Measurements from ENCODE around the gene GNB5.

GNB5 gene

GRCh38 chr15:52132066-52132465, 59.1 kb downstream of the GNB5 start:
- Histone ChIP-seq H3K4me3 (ENCODE audit: low read length) (no peak overlapping the region), H3K27me3 (ENCODE audit: control insufficient read depth, insufficient read depth, low read length) (no peaks in the 10 kb centered on the region), H3K36me3 (ENCODE audit: control insufficient read depth, insufficient read depth, low read length) (no peaks in the 10 kb centered on the region), H3K9ac (ENCODE audit: low read length) (no peak overlapping the region), H3K4me1 (ENCODE audit: control insufficient read depth, insufficient read depth, low read length) (peaks cover 3% of the 10 kb centered on the region), H3K9me3 (ENCODE audit: control insufficient read depth, low read length) (no peaks in the 10 kb centered on the region)

GRCh38 chr15:52128568-52128967, 62.6 kb downstream of the GNB5 start:
- H3K9ac ChIP-seq (ENCODE audit: low read length): no peak overlapping the region
- no peaks in the 10 kb centered on the region for H3K36me3 ChIP-seq (ENCODE audit: control insufficient read depth, insufficient read depth, low read length)
- H3K4me1 ChIP-seq (ENCODE audit: control insufficient read depth, insufficient read depth, low read length): no peaks in the 10 kb centered on the region
- no peaks in the 10 kb centered on the region for H3K9me3 ChIP-seq (ENCODE audit: control insufficient read depth, low read length)
- no peak overlapping the region for H3K4me3 ChIP-seq (ENCODE audit: low read length)
- H3K27me3 ChIP-seq (ENCODE audit: control insufficient read depth, insufficient read depth, low read length): no peaks in the 10 kb centered on the region

GRCh38 chr15:52124270-52124880, 66.8 kb downstream of the GNB5 start:
- Histone ChIP-seq H3K4me1 (ENCODE audit: control insufficient read depth, insufficient read depth, low read length) (no peaks in the 10 kb centered on the region), H3K9ac (ENCODE audit: low read length) (no peak overlapping the region), H3K36me3 (ENCODE audit: control insufficient read depth, insufficient read depth, low read length) (no peaks in the 10 kb centered on the region), H3K27me3 (ENCODE audit: control insufficient read depth, insufficient read depth, low read length) (no peaks in the 10 kb centered on the region), H3K4me3 (ENCODE audit: low read length) (no peak overlapping the region), H3K9me3 (ENCODE audit: control insufficient read depth, low read length) (no peaks in the 10 kb centered on the region)

- H3K4me3 ChIP-seq (ENCODE audit: low read length): no peak overlapping the region
- H3K36me3 ChIP-seq (ENCODE audit: control insufficient read depth, insufficient read depth, low read length): no peaks in the 10 kb centered on the region
- H3K9me3 ChIP-seq (ENCODE audit: control insufficient read depth, low read length): no peaks in the 10 kb centered on the region
- H3K27me3 ChIP-seq (ENCODE audit: control insufficient read depth, insufficient read depth, low read length): no peaks in the 10 kb centered on the region
- no peak overlapping the region for H3K9ac ChIP-seq (ENCODE audit: low read length)
- H3K4me1 ChIP-seq (ENCODE audit: control insufficient read depth, insufficient read depth, low read length): no peaks in the 10 kb centered on the region
Observed at GRCh38 chr15:52121896-52122295, 69.3 kb downstream of the GNB5 start.

GRCh38 chr15:52121006-52121405, 70.2 kb downstream of the GNB5 start:
- Histone ChIP-seq H3K9me3 (ENCODE audit: control insufficient read depth, low read length) (no peaks in the 10 kb centered on the region), H3K4me3 (ENCODE audit: low read length) (no peak overlapping the region), H3K36me3 (ENCODE audit: control insufficient read depth, insufficient read depth, low read length) (no peaks in the 10 kb centered on the region), H3K27me3 (ENCODE audit: control insufficient read depth, insufficient read depth, low read length) (no peaks in the 10 kb centered on the region), H3K4me1 (ENCODE audit: control insufficient read depth, insufficient read depth, low read length) (peaks cover 7% of the 10 kb centered on the region), H3K9ac (ENCODE audit: low read length) (no peak overlapping the region)

- no peak overlapping the region for H3K4me3 ChIP-seq (ENCODE audit: low read length)
- no peaks in the 10 kb centered on the region for H3K9me3 ChIP-seq (ENCODE audit: control insufficient read depth, low read length)
- H3K36me3 ChIP-seq (ENCODE audit: control insufficient read depth, insufficient read depth, low read length): no peaks in the 10 kb centered on the region
- no peak overlapping the region for H3K9ac ChIP-seq (ENCODE audit: low read length)
- peaks cover 12% of the 10 kb centered on the region for H3K4me1 ChIP-seq (ENCODE audit: control insufficient read depth, insufficient read depth, low read length)
- no peaks in the 10 kb centered on the region for H3K27me3 ChIP-seq (ENCODE audit: control insufficient read depth, insufficient read depth, low read length)
Observed at GRCh38 chr15:52120488-52120887, 70.7 kb downstream of the GNB5 start.

GRCh38 chr15:52118969-52119749, 72.0 kb downstream of the GNB5 start:
- Histone ChIP-seq H3K36me3 (ENCODE audit: control insufficient read depth, insufficient read depth, low read length) (no peaks in the 10 kb centered on the region), H3K4me1 (ENCODE audit: control insufficient read depth, insufficient read depth, low read length) (peaks cover 12% of the 10 kb centered on the region), H3K9ac (ENCODE audit: low read length) (no peak overlapping the region), H3K27me3 (ENCODE audit: control insufficient read depth, insufficient read depth, low read length) (no peaks in the 10 kb centered on the region), H3K4me3 (ENCODE audit: low read length) (no peak overlapping the region), H3K9me3 (ENCODE audit: control insufficient read depth, low read length) (no peaks in the 10 kb centered on the region)

GRCh38 chr15:52117549-52117948, 73.6 kb downstream of the GNB5 start:
- peaks cover 12% of the 10 kb centered on the region for H3K4me1 ChIP-seq (ENCODE audit: control insufficient read depth, insufficient read depth, low read length)
- no peaks in the 10 kb centered on the region for H3K36me3 ChIP-seq (ENCODE audit: control insufficient read depth, insufficient read depth, low read length)
- H3K27me3 ChIP-seq (ENCODE audit: control insufficient read depth, insufficient read depth, low read length): peaks cover 10% of the 10 kb centered on the region
- no peak overlapping the region for H3K9ac ChIP-seq (ENCODE audit: low read length)
- no peaks in the 10 kb centered on the region for H3K9me3 ChIP-seq (ENCODE audit: control insufficient read depth, low read length)
- H3K4me3 ChIP-seq (ENCODE audit: low read length): no peak overlapping the region

GRCh38 chr15:52115598-52116427, 75.4 kb downstream of the GNB5 start:
- Histone ChIP-seq H3K36me3 (ENCODE audit: control insufficient read depth, insufficient read depth, low read length) (no peaks in the 10 kb centered on the region), H3K9ac (ENCODE audit: low read length) (no peak overlapping the region), H3K9me3 (ENCODE audit: control insufficient read depth, low read length) (no peaks in the 10 kb centered on the region), H3K27me3 (ENCODE audit: control insufficient read depth, insufficient read depth, low read length) (peaks cover 27% of the 10 kb centered on the region), H3K4me3 (ENCODE audit: low read length) (no peak overlapping the region), H3K4me1 (ENCODE audit: control insufficient read depth, insufficient read depth, low read length) (peaks cover 12% of the 10 kb centered on the region)

GRCh38 chr15:52114261-52115055, 76.7 kb downstream of the GNB5 start:
- H3K9ac ChIP-seq (ENCODE audit: low read length): no peak overlapping the region
- H3K36me3 ChIP-seq (ENCODE audit: control insufficient read depth, insufficient read depth, low read length): no peaks in the 10 kb centered on the region
- no peaks in the 10 kb centered on the region for H3K9me3 ChIP-seq (ENCODE audit: control insufficient read depth, low read length)
- peaks cover 28% of the 10 kb centered on the region for H3K27me3 ChIP-seq (ENCODE audit: control insufficient read depth, insufficient read depth, low read length)
- H3K4me3 ChIP-seq (ENCODE audit: low read length): no peak overlapping the region
- peaks cover 12% of the 10 kb centered on the region for H3K4me1 ChIP-seq (ENCODE audit: control insufficient read depth, insufficient read depth, low read length)

GRCh38 chr15:52113708-52114107, 77.5 kb downstream of the GNB5 start:
- Histone ChIP-seq H3K4me3 (ENCODE audit: low read length) (no peak overlapping the region), H3K4me1 (ENCODE audit: control insufficient read depth, insufficient read depth, low read length) (peaks cover 12% of the 10 kb centered on the region), H3K9me3 (ENCODE audit: control insufficient read depth, low read length) (no peaks in the 10 kb centered on the region), H3K27me3 (ENCODE audit: control insufficient read depth, insufficient read depth, low read length) (peaks cover 28% of the 10 kb centered on the region), H3K36me3 (ENCODE audit: control insufficient read depth, insufficient read depth, low read length) (no peaks in the 10 kb centered on the region), H3K9ac (ENCODE audit: low read length) (no peak overlapping the region)
